ENCODE data around the gene PRKCZ.

Gene PRKCZ

DNA sequence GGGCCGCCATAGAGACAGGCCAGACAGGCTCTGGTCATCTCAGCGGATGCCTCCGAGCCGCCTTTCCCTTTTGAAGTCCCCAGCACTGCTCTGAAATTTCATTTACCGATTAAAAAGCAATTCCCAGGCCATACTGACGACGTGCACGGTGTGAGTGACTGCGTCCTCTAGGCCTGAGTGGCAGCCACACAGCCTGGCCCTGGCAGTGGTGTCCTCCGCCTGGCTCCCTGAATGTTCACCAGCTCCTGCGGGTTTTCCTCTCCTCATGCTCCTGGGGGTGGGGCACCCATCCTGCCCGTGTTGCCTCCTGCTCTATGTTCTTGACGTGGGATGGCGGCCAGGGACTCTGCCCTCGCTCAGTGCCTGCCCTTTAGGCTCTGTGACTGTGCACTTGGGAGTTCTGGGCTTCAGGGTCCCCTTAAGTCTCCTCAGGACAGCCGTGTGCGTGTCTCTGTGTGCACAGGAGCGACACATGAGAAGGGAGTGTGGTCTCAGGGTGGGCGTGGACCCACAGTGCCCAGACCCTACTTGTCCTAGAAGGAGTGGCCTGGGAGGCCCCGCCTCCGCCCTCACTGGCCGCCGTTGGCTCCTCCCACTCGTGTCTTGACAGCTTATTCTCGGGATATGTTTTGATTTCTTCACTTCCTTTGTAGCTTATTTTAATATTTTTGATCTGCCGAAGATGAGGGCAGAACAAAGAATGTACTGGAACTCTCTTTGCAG is 181.5 kb downstream of the PRKCZ start:
- no peak overlapping the region for H3K27ac ChIP-seq (ENCODE audit: low read depth, low read length)
- no peaks in the 10 kb centered on the region for H3K27me3 ChIP-seq (ENCODE audit: control insufficient read depth, insufficient read depth, low read length)
- H3K9me3 ChIP-seq (ENCODE audit: control insufficient read depth, insufficient read depth, low read depth, low read length): no peaks in the 10 kb centered on the region
- H3K4me1 ChIP-seq (ENCODE audit: control insufficient read depth, insufficient read depth, low read length): peaks cover 47% of the 10 kb centered on the region
- H3K36me3 ChIP-seq (ENCODE audit: control insufficient read depth, insufficient read depth, low read length): no peaks in the 10 kb centered on the region
- peak overlapping the region; percentile 11 for H3K9ac ChIP-seq (ENCODE audit: low read length)
- H3K4me3 ChIP-seq (ENCODE audit: low read depth, low read length): peak overlapping the region; percentile 98

DNA sequence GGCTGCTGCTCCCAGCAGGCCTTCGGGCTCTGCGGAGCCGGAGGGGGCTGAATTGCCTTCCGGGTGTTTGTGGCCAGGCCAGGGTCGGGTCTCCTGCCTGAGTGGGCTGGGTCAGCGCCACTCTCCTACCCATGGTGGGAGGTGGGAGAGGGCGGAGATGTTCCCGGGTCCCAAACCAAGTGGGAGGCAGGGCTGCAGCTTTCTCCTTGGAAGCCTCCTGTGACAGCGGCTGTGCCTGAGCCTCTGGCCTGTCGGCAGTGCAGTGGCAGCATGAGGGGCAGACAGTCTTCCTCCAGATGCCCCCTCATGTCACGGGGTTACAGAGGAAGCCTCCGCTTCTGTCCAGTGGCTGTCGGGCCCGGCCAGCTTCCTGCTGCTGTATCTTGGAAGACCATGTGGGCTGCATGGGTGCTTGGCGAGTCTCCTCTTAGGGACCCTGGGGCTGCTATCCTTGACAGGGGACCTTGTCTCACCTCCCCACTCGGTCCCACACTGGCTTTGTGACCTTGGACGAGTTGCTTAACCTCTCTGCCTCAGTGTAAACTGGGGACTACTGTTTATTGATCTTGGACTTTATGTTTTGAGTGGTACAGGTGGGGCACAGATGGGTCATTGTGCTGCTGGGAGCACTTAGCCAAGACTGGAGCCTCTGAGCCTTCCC is 182.2 kb downstream of the PRKCZ start:
- Histone ChIP-seq H3K27ac (ENCODE audit: low read depth, low read length) (no peak overlapping the region), H3K9me3 (ENCODE audit: control insufficient read depth, insufficient read depth, low read depth, low read length) (no peaks in the 10 kb centered on the region), H3K36me3 (ENCODE audit: control insufficient read depth, insufficient read depth, low read length) (no peaks in the 10 kb centered on the region), H3K4me3 (ENCODE audit: low read depth, low read length) (peak overlapping the region; percentile 98), H3K4me1 (ENCODE audit: control insufficient read depth, insufficient read depth, low read length) (peaks cover 53% of the 10 kb centered on the region), H3K27me3 (ENCODE audit: control insufficient read depth, insufficient read depth, low read length) (no peaks in the 10 kb centered on the region), H3K9ac (ENCODE audit: low read length) (peak overlapping the region; percentile 48)

DNA sequence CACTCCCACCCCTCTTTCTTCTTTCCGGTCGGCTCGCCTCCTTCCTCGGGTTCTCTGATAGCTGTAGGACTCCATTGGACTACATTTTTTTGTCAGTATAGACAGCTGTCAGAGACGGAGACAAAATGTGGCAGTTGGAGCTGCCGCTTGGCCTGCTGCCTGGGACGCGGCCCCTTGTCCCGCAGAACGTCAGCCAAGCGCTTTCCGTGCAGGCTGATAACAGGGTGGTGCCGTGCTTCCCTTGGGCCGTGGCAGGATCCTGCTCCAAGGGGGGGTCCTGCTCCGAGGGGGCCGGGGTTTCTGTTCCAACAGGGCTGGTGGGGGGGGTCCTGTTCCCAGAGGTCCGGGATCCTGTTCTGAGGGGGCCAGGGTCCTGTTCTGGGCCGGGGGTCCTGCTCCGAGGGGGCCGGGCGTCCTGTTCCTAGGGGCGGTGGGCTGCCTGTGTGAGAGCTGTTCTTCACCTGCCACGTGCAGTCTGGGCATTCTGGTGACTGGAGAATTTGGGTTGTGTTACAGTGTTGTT is 182.8 kb downstream of the PRKCZ start:
- Histone ChIP-seq H3K27ac (ENCODE audit: low read depth, low read length) (no peak overlapping the region), H3K36me3 (ENCODE audit: control insufficient read depth, insufficient read depth, low read length) (no peaks in the 10 kb centered on the region), H3K9me3 (ENCODE audit: control insufficient read depth, insufficient read depth, low read depth, low read length) (no peaks in the 10 kb centered on the region), H3K9ac (ENCODE audit: low read length) (peak overlapping the region; percentile 48), H3K4me1 (ENCODE audit: control insufficient read depth, insufficient read depth, low read length) (peaks cover 59% of the 10 kb centered on the region), H3K27me3 (ENCODE audit: control insufficient read depth, insufficient read depth, low read length) (no peaks in the 10 kb centered on the region), H3K4me3 (ENCODE audit: low read depth, low read length) (no peak overlapping the region)

DNA sequence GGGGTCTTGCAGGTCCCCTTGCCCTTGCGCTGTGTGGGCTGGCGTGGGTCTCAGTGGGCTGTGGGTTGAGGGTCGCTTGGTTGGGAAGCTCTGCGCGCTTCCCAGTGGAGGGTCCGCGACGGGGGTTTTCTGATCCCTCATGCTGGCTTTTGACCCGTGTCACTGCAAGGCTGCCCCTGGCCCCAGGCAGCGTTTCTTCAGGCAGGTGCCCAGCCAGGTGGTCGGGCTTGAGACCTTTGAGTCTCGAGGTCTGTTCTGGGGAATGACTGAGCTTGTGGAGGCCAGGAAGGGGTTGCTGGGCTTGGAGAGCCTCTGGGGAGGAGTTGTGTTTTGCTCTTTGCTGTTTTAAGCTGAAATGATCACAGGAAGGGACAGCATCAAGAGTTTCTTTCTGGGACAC is 183.3 kb downstream of the PRKCZ start:
- H3K4me3 ChIP-seq (ENCODE audit: low read depth, low read length): no peak overlapping the region
- no peaks in the 10 kb centered on the region for H3K27me3 ChIP-seq (ENCODE audit: control insufficient read depth, insufficient read depth, low read length)
- no peak overlapping the region for H3K27ac ChIP-seq (ENCODE audit: low read depth, low read length)
- H3K9me3 ChIP-seq (ENCODE audit: control insufficient read depth, insufficient read depth, low read depth, low read length): no peaks in the 10 kb centered on the region
- no peak overlapping the region for H3K9ac ChIP-seq (ENCODE audit: low read length)
- no peaks in the 10 kb centered on the region for H3K36me3 ChIP-seq (ENCODE audit: control insufficient read depth, insufficient read depth, low read length)
- H3K4me1 ChIP-seq (ENCODE audit: control insufficient read depth, insufficient read depth, low read length): peaks cover 62% of the 10 kb centered on the region

DNA sequence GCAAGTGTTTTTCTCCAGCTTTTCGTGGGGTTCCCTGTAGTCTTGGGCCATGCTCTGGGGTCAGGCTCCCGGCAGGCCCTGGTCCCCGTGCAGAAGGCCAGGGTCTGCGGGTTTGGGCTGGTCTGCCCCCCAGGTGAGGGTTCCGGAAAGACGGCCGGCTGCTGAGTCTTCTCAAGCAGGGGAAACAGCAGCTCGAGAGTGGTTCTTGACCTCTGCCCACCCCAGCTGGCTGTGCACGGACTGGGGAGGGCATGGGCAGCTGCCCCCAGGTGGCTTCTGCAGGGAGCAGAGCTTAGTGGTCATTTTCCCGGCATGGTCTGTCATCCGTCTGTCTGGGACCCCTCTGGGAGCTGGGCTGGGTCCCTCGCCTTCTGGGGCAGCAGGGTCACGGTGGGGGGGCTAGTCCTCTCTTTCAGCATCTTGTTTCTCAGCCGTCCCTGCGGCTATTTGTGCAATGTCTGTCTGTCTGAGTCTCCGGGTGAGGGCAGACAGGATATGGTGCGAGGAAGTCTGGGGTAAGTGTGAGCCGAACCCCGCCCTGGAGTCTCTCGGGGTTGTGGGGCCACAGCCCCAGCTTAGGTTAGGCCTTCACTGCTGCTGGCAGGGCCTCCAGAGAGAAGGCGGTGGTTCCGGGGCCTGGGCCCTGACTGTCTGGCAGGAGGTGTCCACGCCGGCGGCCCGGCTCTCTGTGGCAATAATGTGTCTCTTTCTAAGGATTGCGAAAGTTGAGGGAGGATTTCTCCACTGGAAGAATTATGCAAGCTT is 184.0 kb downstream of the PRKCZ start:
- no peaks in the 10 kb centered on the region for H3K36me3 ChIP-seq (ENCODE audit: control insufficient read depth, insufficient read depth, low read length)
- peak overlapping the region; percentile 30; the same call in 1 of the 2 replicates for H3K27ac ChIP-seq (ENCODE audit: low read depth, low read length)
- peaks cover 67% of the 10 kb centered on the region for H3K4me1 ChIP-seq (ENCODE audit: control insufficient read depth, insufficient read depth, low read length)
- H3K9ac ChIP-seq (ENCODE audit: low read length): no peak overlapping the region
- no peak overlapping the region for H3K4me3 ChIP-seq (ENCODE audit: low read depth, low read length)
- H3K27me3 ChIP-seq (ENCODE audit: control insufficient read depth, insufficient read depth, low read length): no peaks in the 10 kb centered on the region
- no peaks in the 10 kb centered on the region for H3K9me3 ChIP-seq (ENCODE audit: control insufficient read depth, insufficient read depth, low read depth, low read length)

DNA sequence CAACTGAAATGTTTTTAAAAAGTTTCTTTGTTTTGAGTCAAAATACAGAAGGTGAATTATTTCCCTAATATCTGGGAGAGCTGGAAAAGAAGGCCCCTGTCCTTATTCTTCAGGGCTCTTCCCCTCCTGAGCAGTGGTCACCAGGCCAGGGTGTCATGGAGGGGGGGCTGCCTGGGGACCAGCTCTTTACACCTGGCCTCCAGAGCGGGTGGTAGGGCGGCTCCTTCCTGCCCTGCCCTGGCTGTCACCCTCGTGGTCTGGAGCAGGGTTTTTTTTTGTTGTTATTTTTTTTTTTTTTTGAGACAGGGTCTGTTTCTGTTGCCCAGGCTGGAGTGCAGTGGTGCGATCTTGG is 184.5 kb downstream of the PRKCZ start:
- Histone ChIP-seq H3K9ac (ENCODE audit: low read length) (no peak overlapping the region), H3K4me3 (ENCODE audit: low read depth, low read length) (no peak overlapping the region), H3K27ac (ENCODE audit: low read depth, low read length) (no peak overlapping the region), H3K4me1 (ENCODE audit: control insufficient read depth, insufficient read depth, low read length) (peaks cover 69% of the 10 kb centered on the region), H3K36me3 (ENCODE audit: control insufficient read depth, insufficient read depth, low read length) (no peaks in the 10 kb centered on the region), H3K27me3 (ENCODE audit: control insufficient read depth, insufficient read depth, low read length) (no peaks in the 10 kb centered on the region), H3K9me3 (ENCODE audit: control insufficient read depth, insufficient read depth, low read depth, low read length) (no peaks in the 10 kb centered on the region)
